ENCODE measurements around the gene SZT2. TPM values are rescaled to one million over a fixed set of nuclear protein-coding genes. Genes with fewer than 3 reads are reported as not detected.

SZT2 gene
- 11.3 TPM for polyA plus RNA-seq (2013, experiment 1 of 4)
- 17.0 TPM for polyA plus RNA-seq (2013, experiment 2 of 4)
- 12.8 TPM for polyA plus RNA-seq (2013, experiment 3 of 4)
- polyA plus RNA-seq (2013, experiment 4 of 4) = 13.7 TPM

GRCh38 chr1:43389326-43390313 is at the start of gene SZT2, which contains the start of gene MED8:
Gene SZT2, plus strand, starts transcription at chr1:43389899. Its CDS starts 70 bp downstream, at chr1:43389969.
Gene MED8, minus strand, starts transcription at chr1:43389800. Its CDS starts 36 bp downstream, at chr1:43389764.
- Histone ChIP-seq H3K36me3 (ENCODE audit: control insufficient read depth, insufficient read depth, low read length) (peaks cover 23% of the 10 kb centered on the region), H3K27ac (ENCODE audit: insufficient read depth, low read depth, low read length, poor library complexity, severe bottlenecking) (peak within 1 kb of the TSS; percentile 58), H3K4me1 (ENCODE audit: control insufficient read depth, insufficient read depth, low read length) (peaks cover 10% of the 10 kb centered on the region), H3K9me3 (ENCODE audit: control insufficient read depth, low read length) (no peaks in the 10 kb centered on the region), H3K4me3 (ENCODE audit: insufficient read depth, low read depth, low read length) (peak within 1 kb of the TSS; percentile 66), H3K27me3 (ENCODE audit: control insufficient read depth, insufficient read depth, low read length, poor library complexity, severe bottlenecking) (no peaks in the 10 kb centered on the region)
- WGBS, 2 experiments = 0 to 1% methylated on average over 65 of the region's 65 CpGs

- WGBS, 2 experiments = 90 to 94% methylated on average over 1 of the region's 1 CpG
- Histone ChIP-seq H3K9me3 (ENCODE audit: control insufficient read depth, low read length) (no peaks in the 10 kb centered on the region), H3K4me1 (ENCODE audit: control insufficient read depth, insufficient read depth, low read length) (no peaks in the 10 kb centered on the region), H3K27ac (ENCODE audit: insufficient read depth, low read depth, low read length, poor library complexity, severe bottlenecking) (no peak overlapping the region), H3K27me3 (ENCODE audit: control insufficient read depth, insufficient read depth, low read length, poor library complexity, severe bottlenecking) (no peaks in the 10 kb centered on the region), H3K36me3 (ENCODE audit: control insufficient read depth, insufficient read depth, low read length) (no peaks in the 10 kb centered on the region), H3K4me3 (ENCODE audit: insufficient read depth, low read depth, low read length) (no peak overlapping the region)
Observed at GRCh38 chr1:43340559-43340958, 49.1 kb upstream of the SZT2 start.

GRCh38 chr1:43344267-43344850 is 45.3 kb upstream of the SZT2 start:
- no peaks in the 10 kb centered on the region for H3K36me3 ChIP-seq (ENCODE audit: control insufficient read depth, insufficient read depth, low read length)
- no peak overlapping the region for H3K4me3 ChIP-seq (ENCODE audit: insufficient read depth, low read depth, low read length)
- H3K4me1 ChIP-seq (ENCODE audit: control insufficient read depth, insufficient read depth, low read length) = peaks cover 7% of the 10 kb centered on the region
- WGBS, 2 experiments = 96 to 98% methylated on average over 4 of the region's 4 CpGs
- no peaks in the 10 kb centered on the region for H3K9me3 ChIP-seq (ENCODE audit: control insufficient read depth, low read length)
- no peak overlapping the region for H3K27ac ChIP-seq (ENCODE audit: insufficient read depth, low read depth, low read length, poor library complexity, severe bottlenecking)
- H3K27me3 ChIP-seq (ENCODE audit: control insufficient read depth, insufficient read depth, low read length, poor library complexity, severe bottlenecking) = no peaks in the 10 kb centered on the region

GRCh38 chr1:43345120-43345519 is 44.6 kb upstream of the SZT2 start:
- no peaks in the 10 kb centered on the region for H3K36me3 ChIP-seq (ENCODE audit: control insufficient read depth, insufficient read depth, low read length)
- H3K4me1 ChIP-seq (ENCODE audit: control insufficient read depth, insufficient read depth, low read length) = peaks cover 12% of the 10 kb centered on the region
- no peak overlapping the region for H3K27ac ChIP-seq (ENCODE audit: insufficient read depth, low read depth, low read length, poor library complexity, severe bottlenecking)
- no peak overlapping the region for H3K4me3 ChIP-seq (ENCODE audit: insufficient read depth, low read depth, low read length)
- 85 to 87% methylated on average over 3 of the region's 3 CpGs for WGBS, 2 experiments
- no peaks in the 10 kb centered on the region for H3K27me3 ChIP-seq (ENCODE audit: control insufficient read depth, insufficient read depth, low read length, poor library complexity, severe bottlenecking)
- no peaks in the 10 kb centered on the region for H3K9me3 ChIP-seq (ENCODE audit: control insufficient read depth, low read length)

- no peaks in the 10 kb centered on the region for H3K9me3 ChIP-seq (ENCODE audit: control insufficient read depth, low read length)
- H3K27me3 ChIP-seq (ENCODE audit: control insufficient read depth, insufficient read depth, low read length, poor library complexity, severe bottlenecking) = no peaks in the 10 kb centered on the region
Observed at GRCh38 chr1:43346636-43347035, 43.1 kb upstream of the SZT2 start.

GRCh38 chr1:43348343-43348808 is 41.3 kb upstream of the SZT2 start:
- Histone ChIP-seq H3K4me3 (ENCODE audit: insufficient read depth, low read depth, low read length) (peak overlapping the region; percentile 39), H3K27ac (ENCODE audit: insufficient read depth, low read depth, low read length, poor library complexity, severe bottlenecking) (no peak overlapping the region), H3K36me3 (ENCODE audit: control insufficient read depth, insufficient read depth, low read length) (no peaks in the 10 kb centered on the region), H3K9me3 (ENCODE audit: control insufficient read depth, low read length) (no peaks in the 10 kb centered on the region), H3K27me3 (ENCODE audit: control insufficient read depth, insufficient read depth, low read length, poor library complexity, severe bottlenecking) (no peaks in the 10 kb centered on the region), H3K4me1 (ENCODE audit: control insufficient read depth, insufficient read depth, low read length) (peaks cover 25% of the 10 kb centered on the region)
- WGBS, 2 experiments = 28 to 33% methylated on average over 22 of the region's 22 CpGs

More at GRCh38 chr1:43346636-43347035, 43.1 kb upstream of the SZT2 start:
- no peak overlapping the region for H3K4me3 ChIP-seq (ENCODE audit: insufficient read depth, low read depth, low read length)
- peaks cover 14% of the 10 kb centered on the region for H3K4me1 ChIP-seq (ENCODE audit: control insufficient read depth, insufficient read depth, low read length)
- H3K27ac ChIP-seq (ENCODE audit: insufficient read depth, low read depth, low read length, poor library complexity, severe bottlenecking) = no peak overlapping the region
- 86 to 91% methylated on average over 5 of the region's 5 CpGs for WGBS, 2 experiments
- H3K36me3 ChIP-seq (ENCODE audit: control insufficient read depth, insufficient read depth, low read length) = no peaks in the 10 kb centered on the region

GRCh38 chr1:43348809-43349593 is 40.7 kb upstream of the SZT2 start:
- peak overlapping the region; percentile 96 for H3K27ac ChIP-seq (ENCODE audit: insufficient read depth, low read depth, low read length, poor library complexity, severe bottlenecking)
- H3K4me1 ChIP-seq (ENCODE audit: control insufficient read depth, insufficient read depth, low read length) = peaks cover 25% of the 10 kb centered on the region
- H3K27me3 ChIP-seq (ENCODE audit: control insufficient read depth, insufficient read depth, low read length, poor library complexity, severe bottlenecking) = no peaks in the 10 kb centered on the region
- no peaks in the 10 kb centered on the region for H3K9me3 ChIP-seq (ENCODE audit: control insufficient read depth, low read length)
- 1% methylated on average over 72 of the region's 72 CpGs for WGBS, 2 experiments
- no peaks in the 10 kb centered on the region for H3K36me3 ChIP-seq (ENCODE audit: control insufficient read depth, insufficient read depth, low read length)
- H3K4me3 ChIP-seq (ENCODE audit: insufficient read depth, low read depth, low read length) = peak overlapping the region; percentile 39

GRCh38 chr1:43349594-43350306 is 39.9 kb upstream of the SZT2 start:
- H3K27ac ChIP-seq (ENCODE audit: insufficient read depth, low read depth, low read length, poor library complexity, severe bottlenecking) = peak overlapping the region; percentile 96
- WGBS, 2 experiments = 30 to 31% methylated on average over 10 of the region's 11 CpGs
- H3K27me3 ChIP-seq (ENCODE audit: control insufficient read depth, insufficient read depth, low read length, poor library complexity, severe bottlenecking) = no peaks in the 10 kb centered on the region
- H3K36me3 ChIP-seq (ENCODE audit: control insufficient read depth, insufficient read depth, low read length) = no peaks in the 10 kb centered on the region
- no peaks in the 10 kb centered on the region for H3K9me3 ChIP-seq (ENCODE audit: control insufficient read depth, low read length)
- H3K4me3 ChIP-seq (ENCODE audit: insufficient read depth, low read depth, low read length) = peak overlapping the region; percentile 39
- H3K4me1 ChIP-seq (ENCODE audit: control insufficient read depth, insufficient read depth, low read length) = peaks cover 25% of the 10 kb centered on the region

- H3K4me3 ChIP-seq (ENCODE audit: insufficient read depth, low read depth, low read length) = no peak overlapping the region
- WGBS, 2 experiments = no CpG with 5 or more reads among the region's 1 CpG
- H3K36me3 ChIP-seq (ENCODE audit: control insufficient read depth, insufficient read depth, low read length) = no peaks in the 10 kb centered on the region
- no peak overlapping the region for H3K27ac ChIP-seq (ENCODE audit: insufficient read depth, low read depth, low read length, poor library complexity, severe bottlenecking)
- no peaks in the 10 kb centered on the region for H3K9me3 ChIP-seq (ENCODE audit: control insufficient read depth, low read length)
- no peaks in the 10 kb centered on the region for H3K27me3 ChIP-seq (ENCODE audit: control insufficient read depth, insufficient read depth, low read length, poor library complexity, severe bottlenecking)
- peaks cover 25% of the 10 kb centered on the region for H3K4me1 ChIP-seq (ENCODE audit: control insufficient read depth, insufficient read depth, low read length)
Observed at GRCh38 chr1:43350976-43351375, 38.7 kb upstream of the SZT2 start.
